Astrocyte of the cerebellum (primary cell): ENCODE measurements around the gene PRRT4.
A peak's percentile ranks its signal among the peaks of the same experiment; 100 is the strongest.

Source experiments
- DNase-seq: peaks from one replicate; pipeline ENCODE4 v3.0.0-alpha.2; 2011; ENCODE audit warnings: low read depth
- H3K4me3 ChIP-seq: 2 replicates; pipeline ENCODE4 v1.5.1; 2011; ENCODE audit warnings: mild to moderate bottlenecking, low read depth, low read length, moderate library complexity
- in situ Hi-C: cut with HindIII; loops from 2 replicates; pipeline ENCODE4 v1.10.0; 2017; ENCODE audit warnings: low sequenced_read_pairs
- TF ChIP-seq, protein P1 (sequence below): IDR thresholded peaks from 2 replicates; pipeline ENCODE4 v1.5.1; 2012; ENCODE audit warnings: low read length, low read depth, moderate library complexity, mild to moderate bottlenecking; ENCODE audit errors: missing control alignments

PRRT4 gene

GRCh38 chr7:128395748-128396147 lies 34.3 kb upstream of the PRRT4 start:
- TF ChIP-seq, protein P1, sequence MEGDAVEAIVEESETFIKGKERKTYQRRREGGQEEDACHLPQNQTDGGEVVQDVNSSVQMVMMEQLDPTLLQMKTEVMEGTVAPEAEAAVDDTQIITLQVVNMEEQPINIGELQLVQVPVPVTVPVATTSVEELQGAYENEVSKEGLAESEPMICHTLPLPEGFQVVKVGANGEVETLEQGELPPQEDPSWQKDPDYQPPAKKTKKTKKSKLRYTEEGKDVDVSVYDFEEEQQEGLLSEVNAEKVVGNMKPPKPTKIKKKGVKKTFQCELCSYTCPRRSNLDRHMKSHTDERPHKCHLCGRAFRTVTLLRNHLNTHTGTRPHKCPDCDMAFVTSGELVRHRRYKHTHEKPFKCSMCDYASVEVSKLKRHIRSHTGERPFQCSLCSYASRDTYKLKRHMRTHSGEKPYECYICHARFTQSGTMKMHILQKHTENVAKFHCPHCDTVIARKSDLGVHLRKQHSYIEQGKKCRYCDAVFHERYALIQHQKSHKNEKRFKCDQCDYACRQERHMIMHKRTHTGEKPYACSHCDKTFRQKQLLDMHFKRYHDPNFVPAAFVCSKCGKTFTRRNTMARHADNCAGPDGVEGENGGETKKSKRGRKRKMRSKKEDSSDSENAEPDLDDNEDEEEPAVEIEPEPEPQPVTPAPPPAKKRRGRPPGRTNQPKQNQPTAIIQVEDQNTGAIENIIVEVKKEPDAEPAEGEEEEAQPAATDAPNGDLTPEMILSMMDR, result peak; percentile 19
- H3K4me3 ChIP-seq, result no peak overlapping the region
- DNase-seq, result no peak
- in situ Hi-C loops, result no loop called here

- H3K4me3 ChIP-seq, result no peak overlapping the region
- TF ChIP-seq, protein P1, result no peak
- DNase-seq, result no peak
- in situ Hi-C loops, result no loop called here
Measured at GRCh38 chr7:128394904-128395496, 33.5 kb upstream of the PRRT4 start.

DNA sequence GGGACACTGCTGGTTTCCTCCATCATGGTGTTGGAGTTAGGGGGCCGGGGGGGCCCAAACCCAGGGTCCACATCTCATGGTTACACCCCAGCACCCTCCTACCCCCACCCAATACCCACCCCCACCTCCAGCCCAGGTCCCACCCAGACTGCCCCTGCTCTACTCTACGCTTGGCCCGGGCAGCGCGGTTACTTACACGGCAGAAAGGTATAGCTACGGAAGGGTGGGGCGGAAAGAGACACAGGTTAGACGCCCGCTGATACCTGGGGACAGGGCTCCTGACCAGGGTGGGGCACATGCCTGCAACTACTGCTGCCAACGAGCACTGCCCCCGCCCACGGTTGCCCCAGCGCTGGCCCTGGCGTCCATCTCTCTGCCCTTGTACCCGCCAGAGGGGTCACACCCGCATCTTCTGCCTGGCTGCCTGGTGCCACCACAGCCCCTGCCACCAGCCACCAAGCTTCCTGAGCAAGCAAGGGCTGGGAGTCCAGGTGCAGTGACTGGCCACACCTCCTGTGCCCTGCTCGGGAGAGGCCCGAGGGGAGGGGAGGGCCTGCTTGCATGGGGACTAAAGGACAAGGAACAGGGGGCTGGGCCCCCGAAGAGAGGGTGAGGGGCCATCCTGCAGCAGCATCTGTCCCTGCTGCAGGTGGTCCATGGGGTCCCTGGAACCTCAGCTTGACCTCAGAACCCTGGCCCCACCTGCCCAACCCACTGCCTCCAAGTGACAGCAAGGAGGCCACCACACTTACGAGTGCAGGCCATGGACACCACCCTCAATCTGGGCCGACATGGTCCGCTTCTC lies 32.2 kb upstream of the PRRT4 start:
- in situ Hi-C loops, result no loop called here
- DNase-seq, result no peak

DNA sequence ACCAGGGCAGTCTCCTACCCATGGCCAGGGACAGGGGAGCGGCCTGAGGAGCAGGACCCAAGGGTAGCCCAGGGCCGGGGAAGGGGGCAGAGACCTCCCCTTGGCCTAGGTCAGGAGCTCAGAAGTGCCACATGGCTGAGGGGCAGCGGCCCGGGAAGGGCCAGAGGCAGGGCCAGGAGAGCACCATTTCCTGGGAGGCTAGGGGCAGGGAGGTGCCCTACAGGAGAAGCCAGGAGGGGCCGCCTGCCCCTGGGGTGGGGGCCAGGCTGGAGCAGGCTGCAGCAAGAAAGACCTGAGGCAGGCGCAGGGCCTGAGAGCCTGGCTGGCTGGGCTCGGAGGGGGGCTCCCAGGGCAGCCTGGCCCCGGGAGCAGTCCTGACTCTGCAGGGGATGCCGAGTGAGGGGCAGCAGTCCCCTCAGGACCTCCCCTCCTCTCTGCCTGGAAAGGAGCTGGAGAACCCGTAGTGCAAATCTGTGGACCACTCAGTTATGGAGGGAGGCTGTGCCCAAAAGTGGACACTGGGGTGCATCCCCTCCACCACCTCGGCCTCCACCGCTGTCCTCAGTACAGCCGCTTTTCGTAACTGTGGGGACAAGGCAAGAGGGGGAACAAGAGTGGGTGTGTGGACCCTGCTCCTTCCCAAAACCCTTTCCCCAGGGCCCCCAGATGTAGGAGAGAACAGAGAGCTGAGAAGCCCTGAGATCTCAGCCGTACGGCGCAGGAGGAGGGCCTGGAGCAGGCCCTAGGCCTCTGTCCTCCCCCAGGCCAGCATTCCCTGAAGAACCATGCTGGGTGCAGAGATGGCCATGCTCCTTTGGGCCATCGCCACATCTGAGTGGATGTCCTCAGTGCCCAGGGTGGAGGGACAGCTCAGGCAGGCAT lies 31.2 kb upstream of the PRRT4 start:
- no peak overlapping the region for H3K4me3 ChIP-seq
- TF ChIP-seq, protein P1, result no peak
- in situ Hi-C loops, result no loop called here

More for the DNA sequence above, 32.2 kb upstream of the PRRT4 start:
- no peak overlapping the region for H3K4me3 ChIP-seq
- TF ChIP-seq, protein P1, result no peak

GRCh38 chr7:128391805-128392204 lies 30.3 kb upstream of the PRRT4 start:
- no peak overlapping the region for H3K4me3 ChIP-seq
- in situ Hi-C loops, result no loop called here
- DNase-seq, result no peak
- TF ChIP-seq, protein P1, result no peak

More for the DNA sequence above, 31.2 kb upstream of the PRRT4 start:
- no peak for DNase-seq

- H3K4me3 ChIP-seq, result no peak overlapping the region
- in situ Hi-C loops, result no loop called here
- TF ChIP-seq, protein P1, result no peak
- no peak for DNase-seq
Measured at GRCh38 chr7:128390871-128391565, 29.5 kb upstream of the PRRT4 start.
